ENCODE data around the gene IGFBP2. TPM values are rescaled to one million over a fixed set of nuclear protein-coding genes. Genes with fewer than 3 reads are reported as not detected.
"Not testable (repeated sequence)": the region's sequence is repeated elsewhere in the genome, so short reads cannot be mapped to it uniquely, and the experiment has no call there.

Gene IGFBP2
- total RNA-seq, 2 donors from 2014 or later = 129 to 170 TPM

GRCh38 chr2:216596236-216596979 lies 36.8 kb upstream of the IGFBP2 start:
- no peaks in the 10 kb centered on the region for H3K27me3 ChIP-seq
- intact Hi-C loops (cut with DNase I) = no loop called here
- TF ChIP-seq CTCF (IDR thresholded peaks at IDR 0.05) = no peak
- TF ChIP-seq POLR2A (IDR thresholded peaks at IDR 0.05) = no peak
- no peaks in the 10 kb centered on the region for H3K36me3 ChIP-seq (replicated peaks in 1 of 2; ENCODE audit: insufficient read depth in 1 of 2, low read depth in 2 of 2)
- H3K9me3 ChIP-seq = no peaks in the 10 kb centered on the region
- peaks cover 3% of the 10 kb centered on the region for H3K4me1 ChIP-seq
- no peak overlapping the region for H3K27ac ChIP-seq
- 41 to 60% methylated on average over 8 of the region's 8 CpGs for WGBS, 2 donors
- no peak overlapping the region for H3K4me3 ChIP-seq
- DNase-seq (peak in 2 of 4 donors; percentile 8 to 16), ATAC-seq (no peak)

GRCh38 chr2:216596980-216597509 lies 36.2 kb upstream of the IGFBP2 start:
- Histone ChIP-seq H3K4me3 (no peak overlapping the region), H3K36me3 (replicated peaks in 1 of 2; ENCODE audit: insufficient read depth in 1 of 2, low read depth in 2 of 2) (no peaks in the 10 kb centered on the region), H3K27ac (no peak overlapping the region), H3K27me3 (no peaks in the 10 kb centered on the region), H3K9me3 (no peaks in the 10 kb centered on the region), H3K4me1 (peaks cover 3% of the 10 kb centered on the region)
- 31 to 48% methylated on average over 5 of the region's 5 CpGs for WGBS, 2 donors
- intact Hi-C loops (cut with DNase I) = no loop called here
- no peak for DNase-seq
- no peak for TF ChIP-seq CTCF (IDR thresholded peaks at IDR 0.05)
- no peak for TF ChIP-seq POLR2A (IDR thresholded peaks at IDR 0.05)
- peak; percentile 15 for ATAC-seq

GRCh38 chr2:216597825-216598224 lies 35.4 kb upstream of the IGFBP2 start:
- not testable (repeated sequence) for DNase-seq

GRCh38 chr2:216601632-216602409 lies 31.4 kb upstream of the IGFBP2 start:
- TF ChIP-seq POLR2A (IDR thresholded peaks at IDR 0.05) = no peak
- TF ChIP-seq CTCF (IDR thresholded peaks at IDR 0.05) = no peak
- 48 to 64% methylated on average over 11 to 12 of the region's 12 CpGs for WGBS, 2 donors
- ATAC-seq (no peak), DNase-seq (peak in 3 of 4 donors; percentile 11 to 18 (median 16))
- no peaks in the 10 kb centered on the region for H3K27me3 ChIP-seq
- no peak overlapping the region for H3K4me3 ChIP-seq
- intact Hi-C loops (cut with DNase I) = no loop called here
- H3K27ac ChIP-seq = no peak overlapping the region
- peaks cover 13% of the 10 kb centered on the region for H3K4me1 ChIP-seq
- no peaks in the 10 kb centered on the region for H3K36me3 ChIP-seq (replicated peaks in 1 of 2; ENCODE audit: insufficient read depth in 1 of 2, low read depth in 2 of 2)
- H3K9me3 ChIP-seq = no peaks in the 10 kb centered on the region

More at GRCh38 chr2:216597825-216598224, 35.4 kb upstream of the IGFBP2 start:
- whole genome bisulfite sequencing, 2 donors = 71 to 72% methylated on average over 7 of the region's 7 CpGs
- H3K4me3 ChIP-seq; H3K27ac ChIP-seq; H3K9me3 ChIP-seq; H3K4me1 ChIP-seq; H3K27me3 ChIP-seq; ATAC-seq; H3K36me3 ChIP-seq (replicated peaks in 1 of 2; ENCODE audit: insufficient read depth in 1 of 2, low read depth in 2 of 2); intact Hi-C loops (cut with DNase I): not testable (repeated sequence)

Data from body of pancreas (tissue), 4 donors.